IMR-90 (cell line): Measurements from ENCODE around the gene RTN1. TPM values are rescaled to one million over a fixed set of nuclear protein-coding genes. Genes with fewer than 3 reads are reported as not detected.

ENCODE experiments used
- ATAC-seq: fragments of 200-7000 bp; cut with Tn5 transposase; 2 replicates; pipeline ENCODE4 v1.9.1; 2020; ENCODE audit warnings: low read depth, mild to moderate bottlenecking, moderate library complexity
- BruUV-seq: library from RNA; stranded (reverse); fragments of 400-500 nt; replicated peaks from 2 replicates; lab custom pipeline; 2021; lab: Mats Ljungman, UMichigan
- CTCF ChIA-PET: fragments of 300-600 bp; formaldehyde crosslinking; extraction: SDS; loops from one replicate; lab custom pipeline; 2021; ENCODE audit warnings: antibody characterized with exemption; lab: Yijun Ruan, JAX
- POLR2A ChIA-PET: fragments of 300-600 bp; sonication (Branson Sonifier 250); formaldehyde crosslinking; loops from one replicate; lab custom pipeline; 2022; ENCODE audit warnings: antibody characterized with exemption; ENCODE audit not compliant: unreplicated experiment; lab: Charles Lee
- DNase-seq: peaks from one replicate; pipeline ENCODE4 v3.0.0; 2013
- H2AFZ ChIP-seq: replicated peaks from 2 replicates; pipeline ENCODE3; 2013; ENCODE audit warnings: low read length, mild to moderate bottlenecking; ENCODE audit not compliant: poor library complexity
- H2AK5ac ChIP-seq: 2 replicates; pipeline ENCODE4 v1.6.1; 2013; ENCODE audit warnings: low read depth, low read length, inconsistent platforms
- H2AK9ac ChIP-seq: replicated peaks from 2 replicates; pipeline ENCODE3; 2013; ENCODE audit warnings: mild to moderate bottlenecking, low read depth, low read length, moderate library complexity; ENCODE audit not compliant: poor library complexity
- H2BK120ac ChIP-seq: 2 replicates; pipeline ENCODE4 v1.6.1; 2013; ENCODE audit warnings: low read depth, low read length, inconsistent platforms
- H2BK15ac ChIP-seq: 3 replicates; pipeline ENCODE4 v1.6.1; 2013; ENCODE audit warnings: low read depth, low read length, inconsistent platforms
- H2BK20ac ChIP-seq: 2 replicates; pipeline ENCODE4 v1.6.1; 2013; ENCODE audit warnings: low read depth, mild to moderate bottlenecking, inconsistent platforms, low read length, moderate library complexity
- H2BK5ac ChIP-seq: 2 replicates; pipeline ENCODE4 v1.6.1; 2013; ENCODE audit warnings: mild to moderate bottlenecking, low read depth, low read length, inconsistent platforms; ENCODE audit not compliant: poor library complexity, severe bottlenecking
- H3K14ac ChIP-seq: replicated peaks from 2 replicates; pipeline ENCODE4 v1.6.1; 2013; ENCODE audit warnings: low read depth, low read length, inconsistent platforms
- H3K18ac ChIP-seq: 2 replicates; pipeline ENCODE4 v1.6.1; 2013; ENCODE audit warnings: low read depth, low read length, control low read depth
- H3K23ac ChIP-seq: 2 replicates; pipeline ENCODE4 v1.6.1; 2013; ENCODE audit warnings: low read depth, low read length, inconsistent platforms
- H3K27ac ChIP-seq: 2 replicates; pipeline ENCODE4 v1.5.1; 2013; ENCODE audit warnings: mild to moderate bottlenecking, control low read depth, low read length; ENCODE audit not compliant: insufficient read depth
- H3K27me3 ChIP-seq: 2 replicates; pipeline ENCODE4 v1.6.1; 2013; ENCODE audit warnings: low read length; ENCODE audit not compliant: control insufficient read depth, insufficient read depth
- H3K36me3 ChIP-seq: 2 replicates; pipeline ENCODE4 v1.6.1; 2013; ENCODE audit warnings: low read length, mixed read lengths; ENCODE audit not compliant: control insufficient read depth, insufficient read depth
- H3K4ac ChIP-seq: 2 replicates; pipeline ENCODE4 v1.6.1; 2013; ENCODE audit warnings: low read depth, low read length, inconsistent platforms
- H3K4me1 ChIP-seq: 2 replicates; pipeline ENCODE4 v1.6.1; 2013; ENCODE audit warnings: low read length, mixed read lengths; ENCODE audit not compliant: control insufficient read depth, insufficient read depth
- H3K4me2 ChIP-seq: 2 replicates; pipeline ENCODE4 v1.6.1; 2013; ENCODE audit warnings: low read depth, mild to moderate bottlenecking, control low read depth, low read length, moderate library complexity
- H3K4me3 ChIP-seq: 2 replicates; pipeline ENCODE4 v1.5.1; 2013; ENCODE audit warnings: low read depth, mild to moderate bottlenecking, control low read depth, low read length, moderate library complexity; ENCODE audit not compliant: insufficient read depth
- H3K56ac ChIP-seq: 2 replicates; pipeline ENCODE4 v1.6.1; 2013; ENCODE audit warnings: low read length, inconsistent platforms; ENCODE audit not compliant: insufficient read depth; ENCODE audit errors: extremely low read depth
- H3K79me1 ChIP-seq, 2 experiments: 2 replicates each; pipeline ENCODE4 v1.6.1; 2013; ENCODE audit warnings: low read length in 2 of 2, inconsistent platforms in 1 of 2, low read depth in 1 of 2
- H3K9ac ChIP-seq: 2 replicates; pipeline ENCODE4 v1.6.1; 2013; ENCODE audit warnings: low read depth, low read length, control low read depth
- H3K9me1 ChIP-seq: 2 replicates; pipeline ENCODE4 v1.6.1; 2013; ENCODE audit warnings: low read length, inconsistent platforms; ENCODE audit not compliant: insufficient read depth
- H3K9me3 ChIP-seq: 2 replicates; pipeline ENCODE4 v1.6.1; 2013; ENCODE audit warnings: low read length; ENCODE audit not compliant: control insufficient read depth, insufficient read depth
- H4K20me1 ChIP-seq: 2 replicates; pipeline ENCODE4 v1.6.1; 2013; ENCODE audit warnings: low read length, inconsistent platforms; ENCODE audit not compliant: insufficient read depth
- H4K5ac ChIP-seq: 2 replicates; pipeline ENCODE4 v1.6.1; 2013; ENCODE audit warnings: mild to moderate bottlenecking, low read depth, low read length, control low read depth
- H4K8ac ChIP-seq, 2 experiments: 2 replicates each; pipeline ENCODE4 v1.6.1; 2013; ENCODE audit warnings: low read depth in 2 of 2, low read length in 2 of 2, control low read depth in 1 of 2, inconsistent platforms in 1 of 2
- H4K91ac ChIP-seq: 2 replicates; pipeline ENCODE4 v1.6.1; 2013; ENCODE audit warnings: low read depth, low read length, inconsistent platforms; ENCODE audit not compliant: insufficient read depth
- BHLHE40 ChIP-seq: fragments of 150-350 bp; IDR thresholded peaks from 2 replicates; pipeline ENCODE4 v1.6.1; 2016; ENCODE audit warnings: mild to moderate bottlenecking, low read depth, low read length
- CEBPB ChIP-seq: IDR thresholded peaks from 2 replicates; pipeline ENCODE4 v1.6.1; 2012; ENCODE audit warnings: low read depth, low read length, improper control_type of control experiment
- CHD1 ChIP-seq: IDR thresholded peaks from 2 replicates; pipeline ENCODE4 v1.6.1; 2012; ENCODE audit warnings: low read depth, low read length, improper control_type of control experiment
- FOS ChIP-seq: fragments of 150-350 bp; IDR thresholded peaks from 2 replicates; pipeline ENCODE4 v1.6.1; 2016; ENCODE audit warnings: low read depth, low read length
- MAFK ChIP-seq: IDR thresholded peaks from 2 replicates; pipeline ENCODE4 v1.6.1; 2012; ENCODE audit warnings: low read depth, low read length, improper control_type of control experiment
- MAZ ChIP-seq: IDR thresholded peaks from 2 replicates; pipeline ENCODE4 v1.6.1; 2012; ENCODE audit warnings: low read depth, mild to moderate bottlenecking, low read length, improper control_type of control experiment, moderate library complexity, borderline replicate concordance
- MXI1 ChIP-seq: IDR thresholded peaks from 2 replicates; pipeline ENCODE4 v1.6.1; 2012; ENCODE audit warnings: low read depth, mild to moderate bottlenecking, low read length, moderate library complexity, borderline replicate concordance
- NFE2L2 ChIP-seq: fragments of 150-350 bp; IDR thresholded peaks from 2 replicates; pipeline ENCODE4 v1.6.1; 2016; ENCODE audit warnings: low read depth, mild to moderate bottlenecking, low read length
- POLR2A ChIP-seq: IDR thresholded peaks from 2 replicates; pipeline ENCODE4 v1.6.1; 2012; ENCODE audit warnings: mild to moderate bottlenecking, low read depth, low read length
- RCOR1 ChIP-seq: IDR thresholded peaks from 2 replicates; pipeline ENCODE4 v1.6.1; 2012; ENCODE audit warnings: mild to moderate bottlenecking, low read length, improper control_type of control experiment; ENCODE audit not compliant: insufficient replicate concordance
- RFX5 ChIP-seq: IDR thresholded peaks from 2 replicates; pipeline ENCODE4 v1.8.0; 2012; ENCODE audit warnings: low read depth, mild to moderate bottlenecking, low read length, moderate library complexity
- SMC3 ChIP-seq: fragments of 150-350 bp; IDR thresholded peaks from 2 replicates; pipeline ENCODE4 v1.6.1; 2016; ENCODE audit warnings: low read depth, mild to moderate bottlenecking, antibody characterized with exemption, low read length, moderate library complexity
- WGBS, 2 experiments: methylation state at CpG; one replicate each; pipeline versions ENCODE4 v1.1.5 to v1.1.7; 2013; ENCODE audit warnings: missing lambda C conversion rate in 2 of 2; ENCODE audit not compliant: insufficient read length in 1 of 2; ENCODE audit errors: extremely low coverage in 2 of 2; 5-methylcytosine and 5-hydroxymethylcytosine counted together
- dilution Hi-C: fragments of 300-500 bp; cut with HindIII; formaldehyde crosslinking; loops from one replicate; pipeline ENCODE4 v1.14.3; 2018; ENCODE audit warnings: low sequenced_read_pairs; ENCODE audit not compliant: unreplicated experiment
- in situ Hi-C: fragments of 300-500 bp; cut with MboI; formaldehyde crosslinking; loops from 3 replicates; pipeline ENCODE4 v1.14.3; 2019; ENCODE audit warnings: low sequenced_read_pairs, inconsistent platforms, mixed read lengths
- intact Hi-C: fragments of 100-400 bp; cut with micrococcal nuclease; formaldehyde crosslinking; loops from 2 replicates; pipeline ENCODE4 v1.10.0; 2022
- polyA plus RNA-seq, 3 experiments: library from polyadenylated mRNA; depleted of rRNA; stranded (reverse); fragments of >200 nt; gene quantifications; 2 replicates each; pipeline ENCODE4 v1.2.3, GENCODE V29; 2012; ENCODE audit warnings: low replicate concordance in 1 of 3
- total RNA-seq: library from RNA; depleted of rRNA; stranded (reverse); fragments of >200 nt; gene quantifications from 2 replicates; pipeline ENCODE4 v1.2.3, GENCODE V29; 2012
- TF ChIP-seq, protein P1 (sequence below): fragments of 150-350 bp; IDR thresholded peaks from 2 replicates; pipeline ENCODE4 v1.6.1; 2017; ENCODE audit warnings: mild to moderate bottlenecking, antibody characterized with exemption, low read length, low read depth
- TF ChIP-seq, protein P2 (sequence below): conservative IDR thresholded peaks from 2 replicates; pipeline ENCODE4 v1.5.1; 2012; ENCODE audit warnings: mild to moderate bottlenecking, low read depth, low read length, improper control_type of control experiment

Gene RTN1
- total and polyA plus RNA-seq, 2 of the 4 experiments (the other 2 are of a cell fraction), result 0.18 to 0.46 TPM

DNA sequence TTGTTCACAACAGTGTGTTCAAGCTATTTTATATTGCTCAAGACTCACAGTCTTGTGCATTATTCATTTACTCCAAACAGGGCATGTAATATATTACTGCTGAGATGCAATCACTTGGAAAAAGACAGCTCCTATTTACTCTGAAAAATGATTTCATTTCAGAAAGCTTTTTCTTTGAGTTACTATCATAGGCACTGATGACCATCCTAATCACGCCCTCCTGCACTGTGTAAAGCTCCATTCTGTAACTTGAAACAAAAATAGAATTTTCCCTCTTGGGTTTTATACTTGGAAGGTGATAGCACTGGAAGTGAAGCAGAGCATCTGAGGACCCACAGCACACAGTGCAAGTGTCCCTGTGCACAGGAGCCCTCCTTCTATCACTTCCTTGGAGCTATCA lies 55.6 kb downstream of the RTN1 start:
- POLR2A ChIA-PET, result no interaction called here
- Histone ChIP-seq H3K4me2 (no peak overlapping the region), H4K8ac (no peak overlapping the region), H3K36me3 (no peaks in the 10 kb centered on the region), H3K79me1 (no peaks in the 10 kb centered on the region), H4K5ac (no peak overlapping the region), H3K9ac (no peak overlapping the region), H4K91ac (no peak overlapping the region), H4K20me1 (no peaks in the 10 kb centered on the region), H3K56ac (no peak overlapping the region), H2BK5ac (no peak overlapping the region), H3K4ac (no peak overlapping the region), H3K27me3 (no peaks in the 10 kb centered on the region), H2BK20ac (no peak overlapping the region), H2AK5ac (no peak overlapping the region), H2AFZ (no peak overlapping the region), H3K4me3 (no peak overlapping the region), H3K27ac (no peak overlapping the region), H3K4me1 (no peaks in the 10 kb centered on the region), H3K14ac (no peak overlapping the region), H3K9me1 (no peaks in the 10 kb centered on the region), H2BK15ac (no peak overlapping the region), H3K9me3 (no peaks in the 10 kb centered on the region), H3K18ac (no peak overlapping the region), H3K23ac (no peak overlapping the region), H2BK120ac (no peak overlapping the region), H2AK9ac (no peak overlapping the region)
- no peak for ATAC-seq
- in situ Hi-C loops (no loop called here), dilution Hi-C loops (no loop called here), intact Hi-C loops (no loop called here)
- CTCF ChIA-PET, result no interaction called here
- BruUV-seq, result no TSS peak
- TF ChIP-seq POLR2A (no peak), BHLHE40 (no peak), MAZ (no peak), MXI1 (no peak), RCOR1 (no peak), MAFK (no peak), SMC3 (no peak), FOS (no peak), CEBPB (no peak), RFX5 (no peak), CHD1 (no peak), NFE2L2 (no peak)
- TF ChIP-seq, protein P1, sequence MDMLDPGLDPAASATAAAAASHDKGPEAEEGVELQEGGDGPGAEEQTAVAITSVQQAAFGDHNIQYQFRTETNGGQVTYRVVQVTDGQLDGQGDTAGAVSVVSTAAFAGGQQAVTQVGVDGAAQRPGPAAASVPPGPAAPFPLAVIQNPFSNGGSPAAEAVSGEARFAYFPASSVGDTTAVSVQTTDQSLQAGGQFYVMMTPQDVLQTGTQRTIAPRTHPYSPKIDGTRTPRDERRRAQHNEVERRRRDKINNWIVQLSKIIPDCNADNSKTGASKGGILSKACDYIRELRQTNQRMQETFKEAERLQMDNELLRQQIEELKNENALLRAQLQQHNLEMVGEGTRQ, result no peak
- TF ChIP-seq, protein P2, sequence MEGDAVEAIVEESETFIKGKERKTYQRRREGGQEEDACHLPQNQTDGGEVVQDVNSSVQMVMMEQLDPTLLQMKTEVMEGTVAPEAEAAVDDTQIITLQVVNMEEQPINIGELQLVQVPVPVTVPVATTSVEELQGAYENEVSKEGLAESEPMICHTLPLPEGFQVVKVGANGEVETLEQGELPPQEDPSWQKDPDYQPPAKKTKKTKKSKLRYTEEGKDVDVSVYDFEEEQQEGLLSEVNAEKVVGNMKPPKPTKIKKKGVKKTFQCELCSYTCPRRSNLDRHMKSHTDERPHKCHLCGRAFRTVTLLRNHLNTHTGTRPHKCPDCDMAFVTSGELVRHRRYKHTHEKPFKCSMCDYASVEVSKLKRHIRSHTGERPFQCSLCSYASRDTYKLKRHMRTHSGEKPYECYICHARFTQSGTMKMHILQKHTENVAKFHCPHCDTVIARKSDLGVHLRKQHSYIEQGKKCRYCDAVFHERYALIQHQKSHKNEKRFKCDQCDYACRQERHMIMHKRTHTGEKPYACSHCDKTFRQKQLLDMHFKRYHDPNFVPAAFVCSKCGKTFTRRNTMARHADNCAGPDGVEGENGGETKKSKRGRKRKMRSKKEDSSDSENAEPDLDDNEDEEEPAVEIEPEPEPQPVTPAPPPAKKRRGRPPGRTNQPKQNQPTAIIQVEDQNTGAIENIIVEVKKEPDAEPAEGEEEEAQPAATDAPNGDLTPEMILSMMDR, result no peak
- DNase-seq, result no peak
- no CpG with 5 or more reads among the region's 1 CpG for WGBS, 2 experiments
